Measurements from ENCODE around the gene SHC4. TPM values are rescaled to one million over a fixed set of nuclear protein-coding genes. Genes with fewer than 3 reads are reported as not detected.

Gene SHC4
- total RNA-seq, 2 experiments from 2014 or later: 0.41 to 1.3 TPM

- no peak overlapping the region for H3K4me2 ChIP-seq (ENCODE audit: low read length)
- H3K9me3 ChIP-seq (ENCODE audit: low read length): no peaks in the 10 kb centered on the region
- H2AFZ ChIP-seq (ENCODE audit: low read length): no peak overlapping the region
- no peaks in the 10 kb centered on the region for H4K20me1 ChIP-seq (ENCODE audit: insufficient read depth, low read length)
- H3K4me1 ChIP-seq (ENCODE audit: insufficient read depth, low read length, poor library complexity, severe bottlenecking): no peaks in the 10 kb centered on the region
- BruUV-seq (replicated peaks): no TSS peak
- no peak overlapping the region for H3K27ac ChIP-seq (ENCODE audit: low read depth, low read length, poor library complexity, severe bottlenecking)
- POLR2A ChIA-PET: interaction anchor here (1.0 kb wide), 1 partner anchor 16 kb away, joined by 3 read pairs; no protein-coding TSS in a partner anchor
- no peak overlapping the region for H3K4me3 ChIP-seq (ENCODE audit: low read depth, low read length, poor library complexity, severe bottlenecking)
- TF ChIP-seq, protein P1, sequence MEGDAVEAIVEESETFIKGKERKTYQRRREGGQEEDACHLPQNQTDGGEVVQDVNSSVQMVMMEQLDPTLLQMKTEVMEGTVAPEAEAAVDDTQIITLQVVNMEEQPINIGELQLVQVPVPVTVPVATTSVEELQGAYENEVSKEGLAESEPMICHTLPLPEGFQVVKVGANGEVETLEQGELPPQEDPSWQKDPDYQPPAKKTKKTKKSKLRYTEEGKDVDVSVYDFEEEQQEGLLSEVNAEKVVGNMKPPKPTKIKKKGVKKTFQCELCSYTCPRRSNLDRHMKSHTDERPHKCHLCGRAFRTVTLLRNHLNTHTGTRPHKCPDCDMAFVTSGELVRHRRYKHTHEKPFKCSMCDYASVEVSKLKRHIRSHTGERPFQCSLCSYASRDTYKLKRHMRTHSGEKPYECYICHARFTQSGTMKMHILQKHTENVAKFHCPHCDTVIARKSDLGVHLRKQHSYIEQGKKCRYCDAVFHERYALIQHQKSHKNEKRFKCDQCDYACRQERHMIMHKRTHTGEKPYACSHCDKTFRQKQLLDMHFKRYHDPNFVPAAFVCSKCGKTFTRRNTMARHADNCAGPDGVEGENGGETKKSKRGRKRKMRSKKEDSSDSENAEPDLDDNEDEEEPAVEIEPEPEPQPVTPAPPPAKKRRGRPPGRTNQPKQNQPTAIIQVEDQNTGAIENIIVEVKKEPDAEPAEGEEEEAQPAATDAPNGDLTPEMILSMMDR (conservative IDR thresholded peaks at IDR 0.05; ENCODE audit: low read length): no peak
- TF ChIP-seq EZH2phosphoT487 (IDR thresholded peaks at IDR 0.05; ENCODE audit: borderline replicate concordance, low read depth, low read length): no peak
- H3K9me2 ChIP-seq (ENCODE audit: insufficient read depth, low read length): no peaks in the 10 kb centered on the region
- H3K79me2 ChIP-seq (ENCODE audit: insufficient read depth, low read depth, low read length): no peaks in the 10 kb centered on the region
- CTCF ChIA-PET (ENCODE audit: unreplicated experiment): no interaction called here
- DNase-seq (ENCODE audit: low spot score): no peak
- H3K36me3 ChIP-seq (ENCODE audit: insufficient read depth, low read length): no peaks in the 10 kb centered on the region
- intact Hi-C loops (cut with micrococcal nuclease; ENCODE audit: unreplicated experiment): loop anchor here (10.0 kb wide), 1 partner anchor 1279 kb away; no protein-coding TSS in a partner anchor
Observed at GRCh38 chr15:48865370-48866079, 98.2 kb downstream of the SHC4 start.

DNA sequence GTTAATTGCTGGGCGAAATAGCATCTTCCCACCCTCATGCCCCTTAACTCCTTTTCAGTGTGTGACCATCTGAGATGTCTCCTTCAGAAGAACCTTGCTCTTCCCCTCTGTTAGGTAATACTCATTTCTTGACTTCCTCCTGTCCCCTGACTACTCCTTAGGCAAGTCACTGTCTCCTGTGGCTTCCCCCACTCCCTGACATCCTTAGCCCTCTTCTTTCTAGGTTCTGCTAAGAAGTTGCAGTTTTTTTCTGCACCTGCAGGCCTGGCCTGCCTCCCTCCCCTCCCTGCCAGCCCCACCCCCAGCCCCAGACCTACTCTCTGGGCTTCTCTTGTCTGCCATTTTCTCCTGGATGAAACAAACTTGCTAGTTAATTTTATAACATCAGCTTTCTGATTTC is 101.0 kb downstream of the SHC4 start:
- no peaks in the 10 kb centered on the region for H3K79me2 ChIP-seq (ENCODE audit: insufficient read depth, low read depth, low read length)
- H3K9me3 ChIP-seq (ENCODE audit: low read length): no peaks in the 10 kb centered on the region
- ChIA-PET POLR2A (no interaction called here), CTCF (ENCODE audit: unreplicated experiment) (interaction anchor here (0.7 kb wide), 1 partner anchor 15 kb away, joined by 3 read pairs; the partner anchor contains the start of gene EID1)
- TF ChIP-seq, protein P1 (conservative IDR thresholded peaks at IDR 0.05; ENCODE audit: low read length): no peak
- no peak for TF ChIP-seq EZH2phosphoT487 (IDR thresholded peaks at IDR 0.05; ENCODE audit: borderline replicate concordance, low read depth, low read length)
- H4K20me1 ChIP-seq (ENCODE audit: insufficient read depth, low read length): no peaks in the 10 kb centered on the region
- no peak overlapping the region for H3K4me2 ChIP-seq (ENCODE audit: low read length)
- no peak overlapping the region for H3K4me3 ChIP-seq (ENCODE audit: low read depth, low read length, poor library complexity, severe bottlenecking)
- H2AFZ ChIP-seq (ENCODE audit: low read length): peak overlapping the region; percentile 34
- H3K27ac ChIP-seq (ENCODE audit: low read depth, low read length, poor library complexity, severe bottlenecking): no peak overlapping the region
- H3K4me1 ChIP-seq (ENCODE audit: insufficient read depth, low read length, poor library complexity, severe bottlenecking): no peaks in the 10 kb centered on the region
- no peak for DNase-seq (ENCODE audit: low spot score)
- intact Hi-C loops (cut with micrococcal nuclease; ENCODE audit: unreplicated experiment): loop anchor here (10.0 kb wide), 1 partner anchor 1282 kb away; no protein-coding TSS in a partner anchor
- BruUV-seq (replicated peaks): no TSS peak
- no peaks in the 10 kb centered on the region for H3K36me3 ChIP-seq (ENCODE audit: insufficient read depth, low read length)
- no peaks in the 10 kb centered on the region for H3K9me2 ChIP-seq (ENCODE audit: insufficient read depth, low read length)

Measured in OCI-LY7 (cell line).